NCI-H524 treated with DMSO at 0.1 percent for 48 hours (cell line): ENCODE measurements around the gene MGRN1.
A peak's percentile ranks its signal among the peaks of the same experiment; 100 is the strongest.

Source experiments
- DNase-seq: peaks from one replicate; lab custom pipeline; 2025; lab: John Stamatoyannopoulos, UW

Gene MGRN1

DNA sequence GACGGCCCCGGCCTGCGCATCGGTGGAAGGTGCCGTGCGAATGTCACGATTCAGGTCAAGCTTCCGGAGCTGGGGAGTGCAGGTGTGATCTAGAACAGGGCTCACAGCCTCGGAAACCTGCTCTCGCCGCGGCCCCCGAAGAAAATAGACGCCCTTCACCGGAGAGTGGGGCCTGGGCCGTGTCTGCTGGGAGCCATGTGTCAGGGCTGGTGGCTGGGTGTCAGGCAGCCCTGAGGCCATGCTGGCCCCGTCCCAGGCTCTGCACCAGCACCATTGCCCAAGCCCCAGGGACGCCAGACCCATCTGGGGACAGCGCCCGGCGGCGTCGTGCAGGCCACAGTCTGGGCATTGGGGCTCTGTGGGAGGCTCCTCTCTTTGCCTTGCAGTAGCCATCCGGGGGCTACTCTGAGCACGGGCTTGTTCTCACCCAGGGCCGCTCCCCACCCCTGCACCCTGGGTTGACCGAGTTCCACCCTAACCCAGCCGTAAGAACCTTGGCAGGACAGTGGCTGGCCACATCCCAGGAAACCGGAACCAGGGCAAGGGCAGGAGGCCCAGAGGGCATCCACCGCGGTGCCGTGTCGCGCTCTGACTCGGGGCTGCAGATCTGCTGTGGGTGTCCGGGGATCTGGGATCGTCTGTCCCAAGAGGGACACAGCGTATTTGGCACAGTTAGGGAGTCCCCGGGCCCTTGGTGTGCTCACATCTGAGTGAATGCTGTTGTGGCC is 63.5 kb downstream of the MGRN1 start:
- no peak for DNase-seq

DNA sequence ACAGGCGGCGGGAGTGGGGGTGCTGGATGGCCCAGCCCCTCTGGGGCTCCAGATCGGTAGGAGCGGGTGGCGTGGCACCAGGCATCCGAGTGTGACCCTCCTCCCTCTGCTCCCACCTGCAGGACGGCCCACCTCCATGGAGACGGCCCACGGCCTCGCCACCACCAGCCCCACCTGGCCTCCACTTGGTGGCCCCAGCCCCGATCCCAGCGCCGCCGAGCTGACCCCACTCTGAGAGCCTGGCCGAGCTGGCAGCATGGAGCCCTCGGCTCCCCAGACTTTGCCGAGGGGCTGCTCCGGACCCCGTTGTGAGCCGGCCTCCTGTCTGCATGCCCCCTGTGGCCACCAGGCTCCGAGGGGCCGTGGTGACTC is 64.0 kb downstream of the MGRN1 start:
- DNase-seq, result no peak

GRCh38 chr16:4689091-4689671 is 64.6 kb downstream of the MGRN1 start:
- no peak for DNase-seq

GRCh38 chr16:4689864-4690704 is 65.5 kb downstream of the MGRN1 start:
- no peak for DNase-seq

DNA sequence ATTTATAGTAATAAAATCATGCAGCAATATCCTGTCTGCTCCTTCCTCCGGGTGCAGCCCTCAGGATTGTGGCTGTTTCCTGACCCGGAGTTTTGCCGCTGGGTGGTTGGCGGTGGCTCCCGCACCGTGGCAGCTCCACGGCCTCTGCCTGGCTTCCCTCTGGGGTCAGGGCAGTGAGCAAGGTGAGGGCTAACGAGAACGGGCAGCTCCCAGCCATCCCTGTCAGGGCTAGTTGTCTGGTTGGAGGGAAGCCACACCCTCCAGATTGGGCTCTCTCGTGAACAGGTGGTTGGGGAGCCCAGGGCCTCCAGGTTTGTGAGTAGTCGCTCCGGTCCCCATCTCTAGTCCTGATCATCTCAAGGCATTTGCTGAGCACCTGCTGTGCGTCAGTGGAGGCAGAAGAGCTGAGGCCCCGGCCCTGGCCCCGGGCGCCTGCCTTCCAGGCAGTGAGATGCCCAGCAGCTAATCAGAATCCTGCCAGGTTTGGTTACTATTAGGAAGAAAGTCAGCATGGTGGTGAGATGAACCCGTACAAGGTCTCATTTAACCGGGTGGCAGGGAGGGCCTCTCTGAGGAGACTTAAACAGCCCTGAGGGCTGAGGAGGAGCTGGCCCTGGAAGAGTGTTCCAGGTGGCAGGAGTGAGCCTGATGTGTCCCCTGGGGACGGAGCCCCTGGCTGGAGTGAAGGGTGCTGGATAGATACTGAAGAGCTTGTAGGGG is 66.5 kb downstream of the MGRN1 start:
- no peak for DNase-seq

GRCh38 chr16:4691666-4692412 is 67.2 kb downstream of the MGRN1 start:
- DNase-seq, result no peak

GRCh38 chr16:4692460-4693295 is 68.1 kb downstream of the MGRN1 start:
- DNase-seq, result no peak

GRCh38 chr16:4693296-4693955 is 68.8 kb downstream of the MGRN1 start, which contains the start of gene NUDT16L1:
NUDT16L1 (plus strand) TSS chr16:4693562; CDS start chr16:4693727, 165 bp downstream.
- peak; percentile 78 for DNase-seq

DNA sequence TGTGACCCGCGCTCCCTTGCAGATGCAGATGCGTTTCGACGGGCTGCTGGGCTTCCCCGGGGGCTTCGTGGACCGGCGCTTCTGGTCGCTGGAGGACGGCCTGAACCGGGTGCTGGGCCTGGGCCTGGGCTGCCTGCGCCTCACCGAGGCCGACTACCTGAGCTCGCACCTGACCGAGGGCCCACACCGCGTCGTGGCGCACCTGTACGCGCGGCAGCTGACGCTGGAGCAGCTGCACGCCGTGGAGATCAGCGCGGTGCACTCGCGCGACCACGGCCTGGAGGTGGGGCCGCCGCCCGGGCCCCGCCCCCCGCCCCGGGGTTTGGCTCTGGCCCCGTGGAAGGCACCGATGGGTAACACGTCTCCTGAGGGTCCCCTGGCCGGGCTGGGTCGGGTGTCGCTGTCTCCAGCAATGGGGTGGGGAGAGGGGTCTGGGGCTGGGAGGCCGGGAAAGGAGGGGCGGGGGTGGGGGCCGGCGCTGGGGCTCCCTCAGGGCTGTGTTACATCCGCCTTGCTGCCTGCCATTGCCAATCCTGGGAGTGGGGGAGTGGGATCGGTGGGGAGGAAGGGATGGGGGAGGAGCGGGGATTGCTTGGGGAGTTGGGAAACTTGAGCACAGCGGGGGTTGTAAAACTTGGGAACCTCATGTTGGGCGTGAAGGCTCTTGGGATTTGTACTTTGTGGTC is 69.5 kb downstream of the MGRN1 start:
- DNase-seq, result no peak

DNA sequence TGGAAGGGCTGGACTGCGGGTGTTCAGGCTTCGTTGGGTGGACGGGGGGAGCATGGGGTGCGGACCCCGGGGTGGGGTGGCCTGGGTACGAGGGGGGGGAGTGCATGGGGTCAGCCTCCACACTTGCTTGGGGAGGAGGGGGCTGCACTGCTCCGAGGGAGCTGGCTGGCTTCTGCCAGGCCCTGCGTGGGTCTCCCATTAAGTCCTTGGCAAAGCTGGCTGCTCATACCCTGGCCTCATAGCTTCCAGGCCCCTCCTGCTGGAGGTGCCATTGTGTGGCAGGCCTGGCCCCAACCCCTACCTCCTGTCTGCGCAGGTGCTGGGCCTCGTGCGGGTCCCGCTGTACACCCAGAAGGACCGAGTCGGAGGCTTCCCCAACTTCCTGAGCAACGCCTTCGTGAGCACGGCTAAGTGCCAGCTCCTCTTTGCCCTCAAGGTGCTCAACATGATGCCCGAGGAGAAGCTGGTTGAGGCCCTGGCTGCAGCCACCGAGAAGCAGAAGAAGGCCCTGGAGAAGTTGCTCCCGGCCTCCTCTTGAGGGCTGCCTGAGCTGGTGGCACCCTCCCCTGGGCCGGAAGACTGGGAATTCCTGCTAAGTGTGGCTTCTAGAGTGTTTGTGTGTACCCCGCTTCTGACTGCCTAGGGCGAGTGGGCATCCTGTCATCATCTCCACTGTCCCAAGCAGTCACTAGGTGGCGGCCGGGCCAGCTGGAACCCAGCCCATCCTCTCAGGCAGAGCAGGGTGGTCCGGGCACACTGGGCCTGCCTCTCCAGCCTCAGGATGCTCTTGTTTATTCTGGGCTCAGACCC is 70.2 kb downstream of the MGRN1 start:
- DNase-seq, result no peak

DNA sequence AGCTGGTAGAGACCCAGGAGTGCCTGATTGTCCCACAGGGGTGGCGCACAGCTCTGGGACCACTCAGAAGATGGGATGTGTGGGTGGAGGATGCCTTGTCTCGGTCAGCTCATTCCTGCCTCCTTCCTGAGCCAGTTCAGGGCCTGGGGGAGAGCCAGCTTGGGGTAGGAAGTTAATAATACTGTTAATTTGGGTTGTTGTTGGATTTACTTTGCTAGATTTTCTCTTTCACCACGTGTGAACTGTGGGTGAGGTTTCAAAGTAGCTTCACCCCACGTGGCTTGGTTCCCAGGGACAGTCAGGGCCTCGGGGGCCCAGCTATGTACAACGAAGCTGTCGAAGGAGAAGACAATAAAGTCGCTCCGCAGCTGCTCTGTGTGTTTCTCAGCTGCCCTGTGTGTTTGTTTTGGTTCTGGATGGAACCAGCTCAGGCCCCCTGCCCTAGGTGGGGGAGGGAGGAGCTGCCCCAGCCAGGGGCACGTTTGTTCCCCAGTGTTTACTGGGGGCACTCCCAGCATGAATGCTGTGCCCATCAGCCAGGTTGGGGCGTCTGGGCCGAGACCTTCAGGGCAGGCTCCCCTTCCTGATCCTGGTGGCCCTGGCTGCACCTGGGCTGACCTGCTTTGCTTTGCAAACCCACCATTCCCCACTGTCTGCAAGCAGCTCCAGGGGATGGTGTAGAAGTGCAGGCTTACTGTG is 71.0 kb downstream of the MGRN1 start:
- no peak for DNase-seq

GRCh38 chr16:4696172-4696904 is 71.7 kb downstream of the MGRN1 start:
- DNase-seq, result no peak

DNA sequence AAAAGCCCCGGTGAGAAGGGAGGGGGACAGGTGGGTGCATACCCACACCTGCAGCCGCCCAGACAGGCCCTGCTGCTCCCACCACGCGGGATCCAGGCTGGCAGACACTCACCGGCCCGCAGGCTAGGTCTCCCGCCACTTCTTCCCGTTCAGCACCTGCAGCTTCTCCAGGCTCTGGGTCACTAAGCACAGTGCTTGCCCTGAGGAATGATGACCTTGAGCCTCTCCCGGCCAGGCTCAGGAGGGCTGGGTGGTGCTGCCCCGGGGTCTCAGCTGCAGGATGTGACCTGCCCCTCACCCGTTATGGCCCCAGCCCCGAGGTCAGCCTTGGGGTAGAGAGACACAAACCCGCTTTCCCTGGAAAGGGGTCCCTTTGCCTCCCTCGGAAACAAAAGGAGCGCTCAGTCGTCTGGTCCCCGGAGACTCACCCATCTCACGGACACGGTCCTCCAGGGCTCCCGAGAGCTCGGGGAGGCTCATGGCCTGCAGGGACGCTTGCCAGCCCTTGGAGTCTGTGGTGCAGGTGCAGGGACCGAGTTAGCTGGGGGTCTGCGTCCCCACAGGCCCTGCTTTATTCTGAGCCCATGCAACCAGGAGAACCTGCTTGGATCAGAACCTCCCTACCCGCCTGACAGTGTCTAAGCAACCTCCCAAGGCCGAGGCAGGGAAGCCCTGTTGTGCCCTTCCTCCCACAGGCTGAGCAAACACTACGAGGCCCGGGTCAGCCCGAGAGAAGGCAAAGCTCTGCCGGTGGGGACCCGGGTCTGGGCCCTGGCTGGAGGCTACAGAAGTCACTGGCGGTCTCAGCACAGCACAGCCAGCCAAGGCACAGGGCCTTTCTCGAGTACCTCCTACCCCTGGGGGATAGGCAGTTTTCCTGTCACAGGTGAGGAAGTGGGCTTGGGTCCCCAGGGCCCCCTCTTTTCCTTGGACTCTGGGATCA is 72.5 kb downstream of the MGRN1 start:
- no peak for DNase-seq

DNA sequence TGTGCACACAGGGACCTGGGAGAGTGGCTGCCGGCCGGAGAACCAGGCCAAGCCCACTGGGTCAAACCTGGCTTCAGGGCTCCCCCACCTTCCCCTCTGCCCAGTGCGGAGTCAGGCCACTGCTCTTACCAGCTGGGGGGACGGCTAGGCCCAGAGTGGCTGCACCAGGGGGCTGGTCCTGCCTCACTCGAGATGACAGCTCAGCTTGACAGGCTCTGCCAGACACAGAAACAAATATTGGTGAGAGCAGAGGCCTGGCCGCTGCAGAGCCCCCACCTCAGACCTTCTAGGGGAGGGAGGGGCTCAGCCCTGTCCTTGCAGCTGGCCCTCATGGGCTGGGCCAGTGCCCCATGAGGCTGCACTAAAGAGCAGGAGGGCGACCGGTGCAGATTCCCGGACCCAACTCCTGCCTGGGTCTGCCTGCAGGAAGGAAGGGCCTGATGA is 73.2 kb downstream of the MGRN1 start:
- no peak for DNase-seq

- no peak for DNase-seq
Measured at GRCh38 chr16:4698321-4699045, 73.9 kb downstream of the MGRN1 start.
